Cerebellar cortex (tissue), 1 donor: ENCODE measurements around the gene POLR1G.
"Not testable (repeated sequence)": the region's sequence is repeated elsewhere in the genome, so short reads cannot be mapped to it uniquely, and the experiment has no call there.

Experiments used
- DNase-seq: peaks from one replicate; pipeline ENCODE4 v3.0.0-alpha.2; 2015; ENCODE audit warnings: low spot score

The POLR1G gene

DNA sequence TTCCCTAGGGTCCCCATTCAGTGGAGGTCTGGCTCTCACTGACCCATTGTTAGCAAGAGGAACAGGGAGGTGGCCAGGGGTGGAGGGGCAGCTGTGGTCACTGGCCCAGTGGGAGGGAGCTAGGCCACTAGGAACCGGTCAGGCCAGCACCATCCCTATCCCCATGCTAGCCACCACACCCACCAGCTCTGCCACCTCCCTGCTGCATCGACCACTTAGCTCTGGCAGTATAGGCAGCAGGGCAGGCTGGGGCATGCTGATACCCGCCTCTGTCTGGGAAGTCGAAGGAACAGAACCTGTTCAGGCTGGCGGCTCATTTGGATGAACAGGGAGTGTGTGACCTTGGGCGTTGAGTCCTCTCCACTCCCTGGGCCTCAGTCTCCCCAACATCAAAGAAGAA lies 6.3 kb upstream of the POLR1G start:
- no peak for DNase-seq

- DNase-seq: no peak
Observed at GRCh38 chr19:45401815-45402214, 4.6 kb upstream of the POLR1G start.

- no peak for DNase-seq
Observed at GRCh38 chr19:45402298-45403061, 4.0 kb upstream of the POLR1G start.

GRCh38 chr19:45403272-45403671 lies 3.2 kb upstream of the POLR1G start:
- no peak for DNase-seq

DNA sequence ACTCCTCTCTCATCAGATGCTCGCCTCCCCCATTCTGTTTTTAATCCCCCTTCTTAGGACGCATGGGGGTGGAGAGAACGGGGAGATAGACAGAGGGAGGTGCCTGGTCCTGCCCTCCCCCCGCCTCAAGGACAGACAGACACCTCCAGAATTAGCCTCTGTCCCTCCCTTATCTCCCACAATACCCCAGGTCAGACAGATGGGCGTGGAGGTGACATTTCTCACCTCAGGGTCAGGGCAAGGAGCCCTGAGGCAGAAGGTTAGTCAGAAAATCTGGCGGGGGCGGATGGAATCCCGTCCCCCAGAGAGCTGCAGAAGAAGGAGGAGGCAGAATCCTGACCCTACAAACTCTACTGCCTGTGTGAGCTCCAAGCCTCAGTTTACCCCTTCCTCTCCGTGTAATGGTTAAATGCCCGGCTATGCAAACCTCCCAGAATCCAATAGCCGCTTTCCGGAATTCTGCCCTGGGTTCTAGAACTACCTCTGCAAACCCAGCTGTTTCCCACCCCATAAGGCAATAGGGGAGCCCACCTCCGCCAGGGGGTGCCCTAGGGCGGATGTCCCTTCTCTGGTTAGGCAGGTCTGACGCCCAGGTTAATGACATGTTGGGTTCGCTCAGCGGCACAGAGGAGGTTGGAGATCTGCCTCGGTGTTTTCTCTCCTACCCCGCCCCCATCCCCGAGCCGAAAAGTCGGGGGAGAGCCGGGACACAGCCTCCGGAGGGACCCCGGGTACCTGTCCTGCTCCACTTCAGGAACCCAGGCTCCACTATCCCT lies 2.5 kb upstream of the POLR1G start:
- peak; percentile 67 for DNase-seq

- peak; percentile 77 for DNase-seq
Observed at GRCh38 chr19:45404557-45405434, 1.6 kb upstream of the POLR1G start, which contains the start of gene PPP1R13L. Gene PPP1R13L (minus strand): TSS chr19:45405069. CDS start chr19:45398318, 6,751 bp downstream.

DNA sequence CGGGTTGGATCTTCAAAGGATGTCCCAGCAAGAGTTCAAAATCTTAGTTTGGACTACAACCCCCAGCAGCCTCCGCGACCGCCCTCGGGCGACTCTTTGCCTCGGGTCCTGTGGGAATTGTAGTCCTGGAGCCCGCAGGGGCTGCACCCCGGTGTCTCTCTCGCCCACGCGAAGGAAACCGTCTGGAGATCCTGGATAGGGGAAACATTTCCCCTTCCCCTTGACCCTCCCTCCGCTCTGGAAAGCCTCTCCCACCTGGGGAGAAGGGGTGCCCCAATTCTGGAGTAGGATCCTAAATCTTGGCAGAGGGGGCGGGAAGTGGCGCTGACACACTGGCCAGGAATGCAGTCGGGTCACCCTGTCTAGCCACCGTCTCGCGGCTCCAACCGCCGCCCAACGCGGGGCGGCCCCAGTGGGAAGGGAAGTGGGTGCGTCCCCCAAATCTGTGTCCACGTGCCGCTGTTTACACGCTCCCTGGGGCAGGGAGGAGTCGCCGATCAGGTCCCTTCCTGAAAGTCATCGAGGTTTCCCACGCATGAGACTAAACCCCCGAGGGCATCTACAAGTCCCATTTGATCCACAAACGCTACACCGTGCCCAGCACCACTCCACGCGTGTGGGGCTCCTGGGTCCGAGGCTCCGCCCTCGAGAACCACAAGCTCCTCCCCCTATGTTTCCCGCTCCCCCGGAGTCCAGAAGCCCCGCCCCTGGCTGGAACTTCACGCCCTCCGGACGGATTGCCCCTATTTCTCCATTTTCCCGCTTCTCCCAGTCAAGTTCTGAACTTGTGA lies 814 bp upstream of the POLR1G start:
- peak; percentile 92 for DNase-seq

DNA sequence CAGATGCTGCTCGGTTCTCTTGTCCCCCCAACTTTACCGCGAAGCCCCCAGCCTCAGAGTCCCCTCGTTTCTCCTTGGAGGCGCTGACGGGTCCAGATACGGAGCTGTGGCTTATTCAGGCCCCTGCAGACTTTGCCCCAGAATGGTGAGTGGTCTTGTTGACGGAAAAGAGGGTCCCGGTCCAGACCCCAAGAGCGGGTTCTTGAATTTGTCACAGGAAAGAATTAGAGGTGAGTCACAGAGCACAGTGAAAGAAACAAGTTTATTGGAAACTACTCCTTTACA lies 589 bp downstream of the POLR1G start:
- DNase-seq: no peak

DNA sequence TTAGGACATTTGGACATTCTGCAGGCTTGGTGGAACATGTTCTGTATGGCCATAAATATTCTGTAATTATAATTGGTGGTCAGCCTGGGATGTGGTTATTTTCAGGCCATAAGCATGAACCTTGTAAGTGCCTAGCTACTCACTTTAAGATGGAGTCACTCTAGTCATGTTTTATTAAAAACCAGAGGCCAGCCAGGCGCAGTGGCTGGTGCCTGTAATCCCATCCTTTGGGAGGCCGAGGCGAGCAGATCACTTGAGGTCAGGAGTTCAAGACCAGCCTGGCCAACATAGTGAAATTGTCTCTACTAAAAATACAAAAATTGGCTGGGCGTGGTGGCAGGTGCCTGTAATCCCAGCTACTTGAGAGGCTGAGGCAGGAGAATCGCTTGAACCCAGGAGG lies 1.1 kb downstream of the POLR1G start:
- not testable (repeated sequence) for DNase-seq

DNA sequence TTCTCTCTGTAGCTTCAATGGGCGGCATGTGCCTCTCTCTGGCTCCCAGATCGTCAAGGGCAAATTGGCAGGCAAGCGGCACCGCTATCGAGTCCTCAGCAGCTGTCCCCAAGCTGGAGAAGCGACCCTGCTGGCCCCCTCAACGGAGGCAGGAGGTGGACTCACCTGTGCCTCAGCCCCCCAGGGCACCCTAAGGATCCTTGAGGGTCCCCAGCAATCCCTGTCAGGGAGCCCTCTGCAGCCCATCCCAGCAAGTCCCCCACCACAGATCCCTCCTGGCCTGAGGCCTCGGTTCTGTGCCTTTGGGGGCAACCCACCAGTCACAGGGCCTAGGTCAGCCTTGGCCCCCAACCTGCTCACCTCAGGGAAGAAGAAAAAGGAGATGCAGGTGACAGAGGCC lies 1.7 kb downstream of the POLR1G start:
- no peak for DNase-seq

DNA sequence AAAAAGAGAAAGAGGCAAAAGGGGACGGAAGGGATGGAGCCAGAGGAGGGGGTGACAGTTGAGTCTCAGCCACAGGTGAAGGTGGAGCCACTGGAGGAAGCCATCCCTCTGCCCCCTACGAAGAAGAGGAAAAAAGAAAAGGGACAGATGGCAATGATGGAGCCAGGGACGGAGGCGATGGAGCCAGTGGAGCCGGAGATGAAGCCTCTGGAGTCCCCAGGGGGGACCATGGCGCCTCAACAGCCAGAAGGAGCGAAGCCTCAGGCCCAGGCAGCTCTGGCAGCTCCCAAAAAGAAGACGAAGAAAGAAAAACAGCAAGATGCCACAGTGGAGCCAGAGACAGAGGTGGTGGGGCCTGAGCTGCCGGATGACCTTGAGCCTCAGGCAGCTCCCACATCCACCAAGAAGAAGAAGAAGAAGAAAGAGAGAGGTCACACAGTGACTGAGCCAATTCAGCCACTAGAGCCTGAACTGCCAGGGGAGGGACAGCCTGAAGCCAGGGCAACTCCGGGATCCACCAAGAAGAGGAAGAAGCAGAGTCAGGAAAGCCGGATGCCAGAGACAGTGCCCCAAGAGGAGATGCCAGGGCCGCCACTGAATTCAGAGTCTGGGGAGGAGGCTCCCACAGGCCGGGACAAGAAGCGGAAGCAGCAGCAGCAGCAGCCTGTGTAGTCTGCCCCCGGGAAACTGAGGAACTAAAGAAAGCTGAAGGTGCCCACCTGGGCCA lies 2.5 kb downstream of the POLR1G start:
- DNase-seq: no peak

- DNase-seq: no peak
Observed at GRCh38 chr19:45409557-45409920, 3.1 kb downstream of the POLR1G start.

DNA sequence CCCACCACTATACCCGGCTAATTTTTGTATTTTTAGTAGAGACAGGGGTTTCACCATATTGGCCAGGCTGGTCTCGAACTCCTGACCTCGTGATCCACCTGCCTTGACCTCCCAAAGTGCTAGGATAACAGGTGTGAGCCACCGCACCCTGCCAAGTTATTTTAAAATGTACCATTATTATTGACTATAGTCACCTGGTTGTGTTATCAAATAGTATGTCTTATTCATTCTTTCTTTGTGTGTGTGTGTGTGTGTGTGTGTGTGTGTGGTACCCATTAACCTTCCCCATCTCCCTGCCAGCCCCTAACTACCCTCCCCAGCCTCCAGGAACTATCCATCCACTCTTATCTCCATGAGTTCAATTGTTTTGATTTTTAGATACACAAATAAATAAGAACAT lies 3.9 kb downstream of the POLR1G start:
- DNase-seq: not testable (repeated sequence)

DNA sequence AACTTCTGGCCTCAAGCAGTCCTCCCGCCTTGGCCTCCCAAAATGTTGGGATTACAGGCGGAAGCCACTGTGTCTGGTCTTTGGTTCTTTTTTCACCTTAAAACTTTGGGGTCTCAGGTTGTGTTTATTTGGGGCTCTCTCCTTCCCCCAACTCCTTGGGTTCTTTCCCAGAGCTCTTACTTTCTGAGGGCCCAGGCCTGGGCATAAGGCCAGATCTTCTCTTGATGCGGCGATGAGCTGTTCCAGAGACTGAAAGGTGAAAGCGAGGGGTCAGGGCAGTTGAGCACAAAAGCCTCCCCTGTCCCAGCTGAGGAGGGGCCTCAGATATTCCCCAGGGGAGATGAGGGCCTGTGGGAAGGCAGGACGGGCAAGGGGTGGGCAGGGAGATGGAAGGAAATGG lies 7.1 kb downstream of the POLR1G start:
- DNase-seq: no peak

DNA sequence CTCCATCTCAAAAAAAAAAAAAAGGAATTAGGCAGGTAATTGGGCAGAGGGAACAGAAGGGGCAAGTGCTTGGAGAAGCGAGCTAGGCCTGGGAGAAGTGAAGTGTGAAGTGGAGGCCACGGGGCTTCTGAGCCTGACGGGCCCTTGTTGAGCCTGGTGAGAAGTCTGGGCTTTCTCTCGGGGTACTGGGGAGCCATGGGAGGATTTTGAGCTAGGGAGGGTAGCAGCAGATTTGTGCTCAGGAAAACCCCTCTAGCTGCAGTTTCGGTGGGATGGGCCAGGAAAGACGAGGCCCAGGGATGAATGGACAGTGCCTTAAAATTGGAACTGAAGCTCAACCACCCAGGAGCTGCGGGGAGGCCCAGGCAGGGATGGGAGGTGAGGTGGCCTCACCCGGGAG lies 8.0 kb downstream of the POLR1G start:
- no peak for DNase-seq

DNA sequence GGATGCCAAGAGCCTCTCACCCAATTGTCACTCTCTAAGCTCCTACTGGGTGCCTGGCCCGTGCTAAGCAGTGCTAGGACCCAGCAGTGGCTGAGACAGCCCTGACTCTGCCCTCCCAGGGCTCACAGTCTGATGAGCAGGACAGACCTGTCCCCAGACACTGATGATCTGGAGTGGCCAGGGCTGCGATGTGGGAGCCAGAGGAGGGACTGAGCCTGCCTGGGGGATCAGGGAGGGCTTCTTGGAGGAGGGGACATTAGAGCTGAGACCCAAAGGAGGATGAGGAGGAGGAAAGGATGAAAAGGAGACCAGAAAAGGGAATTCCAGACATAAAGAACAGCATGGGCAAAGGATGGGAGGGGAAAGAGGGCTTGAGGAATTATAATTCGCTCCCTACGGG lies 10.7 kb downstream of the POLR1G start:
- DNase-seq: no peak

GRCh38 chr19:45418802-45419201 lies 12.4 kb downstream of the POLR1G start:
- no peak for DNase-seq

- DNase-seq: no peak
Observed at GRCh38 chr19:45419396-45419795, 13.0 kb downstream of the POLR1G start.

DNA sequence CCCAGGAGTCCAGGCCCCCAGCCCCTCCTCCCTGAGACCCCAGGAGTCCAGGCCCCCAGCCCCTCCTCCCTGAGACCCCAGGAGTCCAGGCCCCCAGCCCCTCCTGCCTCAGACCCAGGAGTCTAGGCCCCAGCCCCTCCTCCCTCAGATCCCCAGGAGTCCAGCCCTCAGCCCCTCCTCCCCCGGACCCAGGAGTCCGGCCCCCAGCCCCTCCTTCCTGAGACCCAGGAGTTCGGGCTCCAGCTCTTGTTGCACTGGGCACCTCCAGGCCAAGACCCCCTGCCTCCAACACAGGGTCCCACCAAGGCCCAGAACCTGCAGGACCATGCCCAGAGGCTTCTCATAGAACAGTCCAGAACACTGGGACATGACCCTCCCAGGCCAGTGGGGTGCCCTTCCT lies 13.5 kb downstream of the POLR1G start:
- no peak for DNase-seq

- DNase-seq: no peak
Observed at GRCh38 chr19:45420356-45420755, 13.9 kb downstream of the POLR1G start.

GRCh38 chr19:45420871-45421270 lies 14.4 kb downstream of the POLR1G start:
- no peak for DNase-seq
